Raji (cell line): ENCODE results near the gene RAB3C.

Experiments used
- POLR2A ChIP-seq: IDR thresholded peaks from 2 replicates; pipeline ENCODE4 v1.6.1; 2011; ENCODE audit warnings: low read depth, low read length, control low read depth; ENCODE audit not compliant: insufficient read depth

The RAB3C gene

GRCh38 chr5:58852566-58852965 is 269.7 kb downstream of the RAB3C start:
- TF ChIP-seq POLR2A: no peak

- no peak for TF ChIP-seq POLR2A
Observed at GRCh38 chr5:58854441-58854840, 271.6 kb downstream of the RAB3C start.

- TF ChIP-seq POLR2A: no peak
Observed at GRCh38 chr5:58855851-58856739, 273.2 kb downstream of the RAB3C start.

GRCh38 chr5:58857609-58858008 is 274.7 kb downstream of the RAB3C start:
- TF ChIP-seq POLR2A: no peak

GRCh38 chr5:58860680-58861079 is 277.8 kb downstream of the RAB3C start:
- TF ChIP-seq POLR2A: no peak

- TF ChIP-seq POLR2A: no peak
Observed at GRCh38 chr5:58868931-58869330, 286.1 kb downstream of the RAB3C start.

- no peak for TF ChIP-seq POLR2A
Observed at GRCh38 chr5:58871648-58872242, 288.9 kb downstream of the RAB3C start.

- TF ChIP-seq POLR2A: no peak
Observed at GRCh38 chr5:58872670-58873273, 289.9 kb downstream of the RAB3C start.

GRCh38 chr5:58875599-58875998 is 292.7 kb downstream of the RAB3C start:
- TF ChIP-seq POLR2A: no peak

- TF ChIP-seq POLR2A: no peak
Observed at GRCh38 chr5:58885260-58885659, 302.4 kb downstream of the RAB3C start.

GRCh38 chr5:58886315-58887207 is 303.7 kb downstream of the RAB3C start:
- no peak for TF ChIP-seq POLR2A

- no peak for TF ChIP-seq POLR2A
Observed at GRCh38 chr5:58887311-58887710, 304.4 kb downstream of the RAB3C start.

GRCh38 chr5:58887721-58888409 is 305.0 kb downstream of the RAB3C start:
- no peak for TF ChIP-seq POLR2A

- TF ChIP-seq POLR2A: no peak
Observed at GRCh38 chr5:58890265-58890664, 307.4 kb downstream of the RAB3C start.
